Effector CD4-positive, alpha-beta T cell (primary cell): ENCODE measurements around the gene KCNMA1.
"Not testable (repeated sequence)": the region's sequence is repeated elsewhere in the genome, so short reads cannot be mapped to it uniquely, and the experiment has no call there.

Experiments used
- DNase-seq: peaks from one replicate; pipeline ENCODE4 v3.0.0-alpha.2; 2020

KCNMA1 gene

GRCh38 chr10:77578583-77579227 lies 58.9 kb downstream of the KCNMA1 start:
- no peak for DNase-seq

DNA sequence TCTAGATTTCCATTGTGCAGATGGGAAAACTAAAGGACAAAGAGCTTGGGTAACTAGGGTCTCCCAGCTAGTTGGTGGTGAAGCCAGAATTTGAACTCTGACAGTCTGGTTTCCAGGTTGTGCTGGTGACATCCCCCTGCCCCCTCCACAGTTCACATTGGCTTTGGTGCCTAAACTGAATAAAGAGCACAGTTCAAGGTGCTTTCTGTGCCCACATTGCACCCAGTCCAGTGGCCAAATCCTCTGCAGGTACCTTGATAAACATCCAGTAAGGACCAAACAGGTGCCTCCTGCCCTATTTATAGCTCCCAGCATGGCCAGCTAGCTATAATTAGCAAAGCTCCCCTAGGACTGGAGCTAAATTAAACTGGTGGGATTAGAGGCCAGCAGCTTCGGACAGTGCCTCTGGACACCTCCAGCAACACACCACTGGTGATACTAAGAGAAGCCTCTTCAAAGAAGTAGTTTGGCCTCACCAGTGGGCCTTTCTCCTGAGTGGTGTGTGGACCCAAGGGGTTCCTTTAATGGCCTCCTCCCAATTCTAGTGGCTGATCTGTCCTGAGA lies 59.9 kb downstream of the KCNMA1 start:
- DNase-seq = no peak

DNA sequence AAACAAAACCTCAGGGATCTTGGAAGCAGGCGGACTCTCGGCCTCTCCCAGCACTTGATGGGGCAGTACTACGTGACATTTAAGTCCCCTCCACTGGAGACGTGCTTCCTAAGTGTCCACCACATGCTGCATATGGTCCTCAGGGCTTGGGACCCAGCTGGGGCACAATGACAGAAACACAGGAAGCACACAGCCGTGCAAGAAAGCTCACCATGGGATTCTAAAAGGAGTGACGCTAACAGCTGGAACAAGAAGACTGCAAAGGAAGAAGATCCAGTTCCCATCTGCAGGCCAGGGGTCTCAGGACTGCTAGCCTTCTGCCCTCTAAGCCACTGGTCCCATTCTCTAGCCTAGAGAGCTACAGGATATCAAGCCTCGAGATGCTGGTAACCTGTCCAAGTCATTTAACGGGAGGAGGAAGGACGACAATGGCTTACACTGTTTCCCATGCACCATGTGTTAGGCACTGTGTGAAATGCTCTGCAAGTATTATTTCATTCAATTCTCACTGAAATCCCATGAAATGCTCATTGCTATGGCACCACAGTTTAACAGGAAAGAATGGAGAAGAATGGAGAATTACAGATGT lies 61.1 kb downstream of the KCNMA1 start:
- DNase-seq = no peak

GRCh38 chr10:77576007-77576367 lies 61.6 kb downstream of the KCNMA1 start:
- no peak for DNase-seq

DNA sequence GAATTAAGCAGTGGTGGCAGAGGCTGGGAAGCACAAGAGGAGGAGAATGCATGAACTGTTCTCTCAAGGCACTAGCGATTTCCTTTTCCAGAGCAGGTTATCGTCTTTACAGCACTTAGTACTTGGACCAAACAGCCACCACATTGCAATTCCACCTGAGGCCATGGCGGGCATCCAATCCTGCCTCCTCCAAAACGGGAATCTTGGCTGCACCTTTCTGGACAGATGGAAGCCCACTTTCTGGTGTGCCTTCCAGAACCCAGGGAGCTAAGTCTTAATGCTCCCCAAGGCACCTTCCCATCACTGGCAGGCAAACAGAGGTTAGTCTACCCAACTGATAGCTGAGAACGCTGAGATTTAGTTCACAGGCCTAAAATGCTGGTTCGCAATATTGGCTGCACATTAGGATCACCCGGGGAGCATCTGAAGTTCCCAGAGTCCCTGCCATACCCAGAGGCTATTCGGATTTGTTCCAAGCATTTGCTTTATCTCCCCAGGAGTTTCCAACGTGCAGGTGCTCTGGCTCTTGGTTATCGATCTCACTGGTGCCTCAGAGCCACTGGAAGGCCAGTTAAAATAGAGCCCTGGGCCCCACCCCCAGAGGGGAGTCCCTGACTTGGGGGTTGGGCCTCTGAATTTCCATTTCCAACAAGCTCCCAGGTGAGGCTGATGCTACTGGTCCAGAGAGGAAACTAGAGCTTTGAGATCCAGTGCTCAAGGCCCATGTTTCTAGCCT lies 62.2 kb downstream of the KCNMA1 start:
- no peak for DNase-seq

- DNase-seq = no peak
Measured at GRCh38 chr10:77574438-77574837, 63.2 kb downstream of the KCNMA1 start.

- DNase-seq = not testable (repeated sequence)
Measured at GRCh38 chr10:77572520-77572919, 65.1 kb downstream of the KCNMA1 start.

GRCh38 chr10:77571490-77571889 lies 66.1 kb downstream of the KCNMA1 start:
- no peak for DNase-seq

DNA sequence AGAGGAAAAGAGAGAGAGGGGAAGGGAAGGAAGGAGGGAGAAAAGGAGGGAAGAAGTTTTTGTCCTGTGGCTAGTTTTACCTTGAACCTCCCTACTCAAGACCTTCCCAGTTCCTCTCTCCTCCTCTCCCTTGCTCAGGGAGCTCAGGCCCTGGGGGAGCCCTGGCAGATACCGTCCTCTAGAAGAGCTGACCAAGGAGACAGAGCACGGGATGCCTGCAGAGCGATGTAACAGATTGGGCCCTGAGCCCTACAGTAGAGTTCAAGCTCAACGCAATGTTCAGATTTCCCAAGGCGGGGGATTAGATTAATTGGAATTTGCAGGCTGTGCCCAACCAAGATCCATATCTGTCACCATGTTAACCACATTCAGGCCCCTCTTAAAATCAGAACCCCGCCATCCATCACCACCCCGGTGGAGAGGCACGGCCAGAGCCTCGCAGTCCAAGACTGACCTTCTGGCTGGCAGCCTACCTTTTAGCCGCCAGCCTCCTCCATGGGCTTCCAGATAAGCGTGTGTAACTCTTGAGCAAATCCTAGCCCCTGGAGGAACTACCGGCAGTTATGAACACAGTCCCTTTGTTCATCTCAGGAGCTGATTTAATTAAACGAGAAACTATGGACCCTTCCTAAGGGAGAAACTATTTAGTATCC lies 70.6 kb downstream of the KCNMA1 start:
- DNase-seq = no peak

GRCh38 chr10:77566236-77566635 lies 71.4 kb downstream of the KCNMA1 start:
- no peak for DNase-seq

- no peak for DNase-seq
Measured at GRCh38 chr10:77565590-77566023, 72.0 kb downstream of the KCNMA1 start.

DNA sequence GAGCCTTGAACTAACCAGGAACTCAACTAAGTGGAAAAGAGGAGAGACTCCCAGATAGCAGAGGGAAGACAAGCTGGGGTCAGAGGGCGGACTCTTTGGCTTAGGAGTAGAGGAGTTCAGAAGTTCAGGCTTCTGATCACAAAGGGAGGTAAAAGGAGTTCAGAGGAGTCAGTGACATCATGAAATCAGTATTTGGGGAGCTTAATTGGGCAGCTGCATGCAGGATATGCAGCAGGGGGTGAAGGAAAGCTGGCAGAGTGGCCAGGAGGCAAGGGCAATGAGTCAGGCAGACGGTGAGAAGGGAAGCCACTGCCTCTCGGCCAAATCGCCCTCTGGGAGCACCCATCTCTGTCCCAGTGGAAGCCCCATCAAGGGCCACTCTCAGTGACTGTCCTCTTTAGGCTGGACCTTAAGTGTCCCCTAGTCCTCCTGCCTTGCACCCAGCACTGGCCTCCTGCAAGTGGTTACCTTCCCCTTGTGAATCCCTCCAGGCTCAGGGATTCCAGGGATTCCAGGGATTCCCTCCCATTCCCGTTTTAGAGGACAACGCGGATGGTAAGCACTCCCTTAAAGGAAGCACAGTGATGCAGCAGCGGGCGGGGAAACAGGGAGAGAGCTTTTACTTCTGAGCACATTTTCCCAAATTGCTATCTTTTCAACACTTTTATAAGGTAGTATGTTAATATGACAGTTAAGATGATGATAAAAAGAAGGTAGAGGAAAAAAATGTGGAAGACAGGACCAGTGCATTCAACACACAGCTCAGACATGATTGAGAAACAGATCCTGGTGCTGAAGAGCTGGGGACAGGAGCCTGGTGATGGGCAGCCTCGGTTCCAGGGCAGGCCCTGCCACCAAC lies 72.6 kb downstream of the KCNMA1 start:
- no peak for DNase-seq

GRCh38 chr10:77563638-77564270 lies 73.9 kb downstream of the KCNMA1 start:
- no peak for DNase-seq

DNA sequence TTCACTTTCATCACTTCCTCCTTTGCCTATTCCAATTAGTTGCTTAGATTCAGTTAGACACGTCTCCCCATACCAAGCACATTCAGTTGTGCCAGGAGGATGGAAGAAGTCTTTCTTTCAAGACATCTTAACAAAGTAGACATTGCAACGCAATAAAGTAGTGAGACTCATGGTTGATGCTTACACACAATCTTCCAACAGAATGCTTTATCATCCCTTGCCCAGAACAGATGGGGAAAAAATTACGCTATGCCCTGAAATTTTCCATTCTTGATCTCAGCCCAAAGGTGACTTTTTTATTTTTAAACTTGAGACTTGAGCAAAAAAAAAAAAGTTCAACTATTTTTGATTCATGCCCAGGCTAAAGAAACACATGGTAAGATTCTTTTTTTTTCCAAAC lies 74.9 kb downstream of the KCNMA1 start:
- DNase-seq = no peak

GRCh38 chr10:77561991-77562390 lies 75.6 kb downstream of the KCNMA1 start:
- no peak for DNase-seq

DNA sequence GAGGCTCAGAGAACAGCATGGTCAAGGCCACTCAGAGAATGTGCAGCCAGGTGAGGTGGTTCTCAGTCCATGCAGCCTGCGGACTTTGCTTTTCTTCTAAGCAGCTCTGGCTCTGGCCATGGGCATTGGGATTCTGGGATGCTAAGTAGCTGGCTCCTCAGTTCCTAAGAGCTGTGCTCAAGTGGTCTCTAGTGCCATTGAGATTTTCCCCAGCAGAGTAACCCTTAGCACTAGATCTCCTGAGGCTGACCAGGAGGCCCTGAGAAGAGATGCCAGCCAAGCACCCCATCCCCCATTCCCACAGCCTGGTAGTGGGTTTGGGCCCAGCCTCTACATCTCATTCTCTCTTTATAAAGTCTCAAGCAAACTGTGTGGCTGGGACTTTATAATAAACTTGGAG lies 77.1 kb downstream of the KCNMA1 start:
- DNase-seq = no peak

GRCh38 chr10:77560052-77560451 lies 77.6 kb downstream of the KCNMA1 start:
- DNase-seq = no peak

GRCh38 chr10:77556990-77557601 lies 80.5 kb downstream of the KCNMA1 start:
- DNase-seq = no peak

DNA sequence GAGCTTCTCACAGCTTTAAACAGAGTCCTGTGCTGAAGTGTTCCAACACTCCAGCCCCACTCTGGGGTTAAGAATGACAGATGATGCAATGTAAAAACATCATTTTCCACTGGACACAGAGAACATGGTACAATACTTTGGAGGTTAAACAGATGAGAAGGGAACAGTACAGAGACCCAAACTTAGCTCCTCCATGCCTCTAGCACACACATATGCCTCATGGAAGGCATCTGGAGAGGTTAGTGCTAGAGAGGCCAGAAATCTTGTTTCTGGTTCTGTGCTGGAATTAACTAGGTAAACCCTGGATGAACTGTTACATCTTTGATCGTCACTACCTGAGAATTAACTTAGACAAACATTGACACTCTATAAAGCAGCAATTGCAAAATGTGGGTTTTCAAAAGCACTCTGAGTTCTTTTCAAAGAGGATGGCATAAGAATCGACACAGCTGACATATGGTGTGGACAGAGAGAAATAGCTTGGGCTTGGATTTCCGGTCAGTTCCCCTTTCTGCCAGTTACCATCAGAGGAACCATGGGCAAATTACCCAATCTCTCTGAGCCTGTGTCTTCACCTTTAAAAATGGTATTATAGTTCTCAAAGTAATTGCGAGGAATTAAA lies 81.9 kb downstream of the KCNMA1 start:
- no peak for DNase-seq

DNA sequence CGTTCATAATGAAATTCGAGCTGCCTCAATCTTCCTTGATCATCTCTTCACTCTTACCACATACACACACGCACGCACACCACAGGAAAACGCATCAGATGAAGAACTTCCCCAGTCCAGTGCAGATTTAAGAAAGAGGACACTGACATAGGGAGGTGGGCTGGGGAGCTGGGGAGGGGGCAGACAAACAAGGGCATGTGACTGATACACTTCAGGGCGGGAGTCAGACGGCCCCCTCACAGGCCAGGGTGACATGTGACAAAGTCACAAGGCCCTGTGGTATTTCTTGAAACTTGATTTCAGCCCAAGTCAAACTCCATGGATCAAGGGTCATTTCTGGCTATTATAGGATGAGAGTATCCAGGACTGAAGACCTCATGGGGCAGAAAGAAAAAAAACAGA lies 82.6 kb downstream of the KCNMA1 start:
- DNase-seq = no peak

- DNase-seq = no peak
Measured at GRCh38 chr10:77553966-77554365, 83.6 kb downstream of the KCNMA1 start.
